ENCODE results near the gene EIF2S3.

DNA sequence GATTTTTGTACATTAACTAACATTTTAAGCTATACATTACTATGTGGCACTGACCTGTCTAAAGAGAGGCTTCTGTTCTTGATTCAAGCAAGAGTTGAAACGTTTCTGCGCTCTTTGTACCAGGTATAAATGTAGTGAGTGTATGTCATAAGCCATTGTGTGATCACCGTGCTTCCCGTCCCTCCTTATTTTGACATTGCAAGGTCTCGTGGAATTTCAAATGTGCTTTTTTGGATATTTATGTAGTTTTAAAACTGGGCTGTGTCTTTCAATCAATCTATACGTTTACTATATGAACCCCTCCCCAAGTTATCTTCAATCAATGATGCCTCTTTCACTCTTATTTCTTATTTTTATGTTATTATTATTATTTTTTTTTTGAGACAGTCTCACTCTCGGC lies 27.7 kb upstream of the EIF2S3 start, which contains the start of gene KLHL15:
- TF ChIP-seq, protein P1, sequence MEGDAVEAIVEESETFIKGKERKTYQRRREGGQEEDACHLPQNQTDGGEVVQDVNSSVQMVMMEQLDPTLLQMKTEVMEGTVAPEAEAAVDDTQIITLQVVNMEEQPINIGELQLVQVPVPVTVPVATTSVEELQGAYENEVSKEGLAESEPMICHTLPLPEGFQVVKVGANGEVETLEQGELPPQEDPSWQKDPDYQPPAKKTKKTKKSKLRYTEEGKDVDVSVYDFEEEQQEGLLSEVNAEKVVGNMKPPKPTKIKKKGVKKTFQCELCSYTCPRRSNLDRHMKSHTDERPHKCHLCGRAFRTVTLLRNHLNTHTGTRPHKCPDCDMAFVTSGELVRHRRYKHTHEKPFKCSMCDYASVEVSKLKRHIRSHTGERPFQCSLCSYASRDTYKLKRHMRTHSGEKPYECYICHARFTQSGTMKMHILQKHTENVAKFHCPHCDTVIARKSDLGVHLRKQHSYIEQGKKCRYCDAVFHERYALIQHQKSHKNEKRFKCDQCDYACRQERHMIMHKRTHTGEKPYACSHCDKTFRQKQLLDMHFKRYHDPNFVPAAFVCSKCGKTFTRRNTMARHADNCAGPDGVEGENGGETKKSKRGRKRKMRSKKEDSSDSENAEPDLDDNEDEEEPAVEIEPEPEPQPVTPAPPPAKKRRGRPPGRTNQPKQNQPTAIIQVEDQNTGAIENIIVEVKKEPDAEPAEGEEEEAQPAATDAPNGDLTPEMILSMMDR (IDR thresholded peaks at IDR 0.05), result no peak
- TF ChIP-seq POLR2AphosphoS5 (IDR thresholded peaks at IDR 0.05), result no peak
